Panc1 (cell line): ENCODE measurements around the gene LELP1. TPM values are rescaled to one million over a fixed set of nuclear protein-coding genes. Genes with fewer than 3 reads are reported as not detected.

Experiments
- ATAC-seq: fragments of 200-7000 bp; cut with Tn5 transposase; 2 replicates; pipeline ENCODE4 v1.9.1; 2020; ENCODE audit warnings: mild to moderate bottlenecking, moderate library complexity
- BruUV-seq: library from RNA; stranded (reverse); fragments of 400-500 nt; replicated peaks from 2 replicates; lab custom pipeline; 2021; lab: Mats Ljungman, UMichigan
- CTCF ChIA-PET: fragments of 300-600 bp; sonication (Branson Sonifier 250); formaldehyde crosslinking; loops from one replicate; lab custom pipeline; 2022; ENCODE audit warnings: antibody characterized with exemption; lab: Charles Lee
- POLR2A ChIA-PET: fragments of 300-600 bp; sonication (Branson Sonifier 250); formaldehyde crosslinking; loops from one replicate; lab custom pipeline; 2022; ENCODE audit warnings: antibody characterized with exemption; lab: Charles Lee
- DNase-seq: peaks from one replicate; pipeline ENCODE4 v3.0.0-alpha.2; 2010; ENCODE audit warnings: low read depth, low spot score
- H3K27ac ChIP-seq: 2 replicates; pipeline ENCODE4 v1.5.1; 2011; ENCODE audit warnings: mild to moderate bottlenecking, low read length, inconsistent platforms
- H3K27me3 ChIP-seq: fragments of 200-500 bp; sonication (Bioruptor generic); 2 replicates; pipeline ENCODE4 v1.6.0; 2014; ENCODE audit warnings: low read length, inconsistent platforms; ENCODE audit not compliant: control insufficient read depth, insufficient read depth
- H3K36me3 ChIP-seq: fragments of 200-500 bp; sonication (Bioruptor generic); 2 replicates; pipeline ENCODE4 v1.5.1; 2014; ENCODE audit warnings: inconsistent platforms, mild to moderate bottlenecking, low read length, moderate library complexity; ENCODE audit not compliant: control insufficient read depth, insufficient read depth
- H3K4me1 ChIP-seq: 2 replicates; pipeline ENCODE4 v1.5.1; 2011; ENCODE audit warnings: inconsistent platforms, mild to moderate bottlenecking, low read length, moderate library complexity; ENCODE audit not compliant: control insufficient read depth, insufficient read depth
- H3K4me3 ChIP-seq, 2 experiments: 2 replicates each; pipeline ENCODE4 v1.5.1; 2011 to 2012; ENCODE audit warnings: low read depth in 2 of 2, low read length in 2 of 2, mild to moderate bottlenecking in 2 of 2, inconsistent platforms in 1 of 2, moderate library complexity in 1 of 2
- H3K9me3 ChIP-seq: fragments of 200-500 bp; sonication (Bioruptor generic); 2 replicates; pipeline ENCODE4 v1.5.1; 2014; ENCODE audit warnings: low read depth, mild to moderate bottlenecking, inconsistent platforms, low read length, moderate library complexity; ENCODE audit not compliant: control insufficient read depth, insufficient read depth
- CTCF ChIP-seq: fragments of 450-650 bp; IDR thresholded peaks from 2 replicates; pipeline ENCODE4 v1.5.1; 2017; ENCODE audit warnings: mild to moderate bottlenecking
- POLR2AphosphoS5 ChIP-seq: IDR thresholded peaks from 2 replicates; pipeline ENCODE4 v1.6.1; 2012; ENCODE audit warnings: mild to moderate bottlenecking, low read depth, low read length, moderate library complexity
- REST ChIP-seq, 2 experiments: IDR thresholded peaks; 2 replicates each; pipeline ENCODE4 v1.6.1; 2011 to 2012; ENCODE audit warnings: low read depth in 2 of 2, control low read depth in 1 of 2, low read length in 1 of 2, mild to moderate bottlenecking in 1 of 2, moderate library complexity in 1 of 2; ENCODE audit not compliant: insufficient read depth in 1 of 2
- SIN3A ChIP-seq: IDR thresholded peaks from 2 replicates; pipeline ENCODE4 v1.6.1; 2012; ENCODE audit warnings: low read depth, mild to moderate bottlenecking, low read length, moderate library complexity, borderline replicate concordance; ENCODE audit not compliant: insufficient read depth
- TCF7L2 ChIP-seq: IDR thresholded peaks from 2 replicates; pipeline ENCODE4 v1.6.1; 2011; ENCODE audit warnings: mild to moderate bottlenecking, low read depth, low read length, inconsistent platforms
- in situ Hi-C: cut with HindIII; loops from 2 replicates; pipeline ENCODE4 v1.10.0; 2016; ENCODE audit warnings: low sequenced_read_pairs, low pct_unique_long_range_greater_than_20kb
- intact Hi-C: fragments of 100-400 bp; cut with micrococcal nuclease; formaldehyde crosslinking; loops from one replicate; pipeline ENCODE4 v1.10.0; 2022; ENCODE audit not compliant: unreplicated experiment
- total RNA-seq: library from RNA; stranded (reverse); gene quantifications from one replicate; pipeline ENCODE4 v1.2.1, GENCODE V29; 2021; ENCODE audit not compliant: unreplicated experiment

The LELP1 gene
- total RNA-seq, 1 experiment from 2014 or later, result not detected

- H3K9me3 ChIP-seq, result no peaks in the 10 kb centered on the region
- no peak overlapping the region for H3K4me3 ChIP-seq
- BruUV-seq, result no TSS peak
- TF ChIP-seq SIN3A (no peak), REST (IDR thresholded peaks at IDR 0.05; ENCODE audit: insufficient read depth in 1 of 2, low read depth in 2 of 2, low read length in 1 of 2) (no peak), TCF7L2 (no peak), POLR2AphosphoS5 (no peak), CTCF (no peak)
- no peaks in the 10 kb centered on the region for H3K36me3 ChIP-seq
- intact Hi-C loops, result no loop called here
- ChIA-PET CTCF (no interaction called here), POLR2A (no interaction called here)
- no peak overlapping the region for H3K27ac ChIP-seq
- ATAC-seq, result no peak
- in situ Hi-C loops, result no loop called here
- no peaks in the 10 kb centered on the region; the same call in 1 of the 2 replicates for H3K27me3 ChIP-seq
- DNase-seq, result no peak
- H3K4me1 ChIP-seq, result no peaks in the 10 kb centered on the region
Measured at GRCh38 chr1:153217744-153218416, 14.7 kb downstream of the LELP1 start.

- H3K4me1 ChIP-seq, result no peaks in the 10 kb centered on the region; the same call in 1 of the 2 replicates
- in situ Hi-C loops (no loop called here), intact Hi-C loops (loop anchor here (10.0 kb wide), 1 partner anchor 566 kb away; no protein-coding TSS in a partner anchor)
- no TSS peak for BruUV-seq
- ATAC-seq (no peak), DNase-seq (no peak)
- ChIA-PET CTCF (interaction anchor here (0.7 kb wide), 1 partner anchor 28 kb away, joined by 4 read pairs; no protein-coding TSS in a partner anchor), POLR2A (no interaction called here)
- no peak overlapping the region for H3K4me3 ChIP-seq
- TF ChIP-seq CTCF, result no peak
- TF ChIP-seq TCF7L2, result no peak
- H3K27me3 ChIP-seq, result peaks cover 5% of the 10 kb centered on the region
- no peaks in the 10 kb centered on the region for H3K36me3 ChIP-seq
- no peak overlapping the region for H3K27ac ChIP-seq
- H3K9me3 ChIP-seq, result no peaks in the 10 kb centered on the region
Measured at GRCh38 chr1:153220606-153221303, 17.5 kb downstream of the LELP1 start.
